ENCODE measurements around the gene NOC4L.
"Not testable (repeated sequence)": the region's sequence is repeated elsewhere in the genome, so short reads cannot be mapped to it uniquely, and the experiment has no call there.

NOC4L gene

GRCh38 chr12:132144810-132145168 lies 532 bp downstream of the NOC4L start:
- TF ChIP-seq, protein P1, sequence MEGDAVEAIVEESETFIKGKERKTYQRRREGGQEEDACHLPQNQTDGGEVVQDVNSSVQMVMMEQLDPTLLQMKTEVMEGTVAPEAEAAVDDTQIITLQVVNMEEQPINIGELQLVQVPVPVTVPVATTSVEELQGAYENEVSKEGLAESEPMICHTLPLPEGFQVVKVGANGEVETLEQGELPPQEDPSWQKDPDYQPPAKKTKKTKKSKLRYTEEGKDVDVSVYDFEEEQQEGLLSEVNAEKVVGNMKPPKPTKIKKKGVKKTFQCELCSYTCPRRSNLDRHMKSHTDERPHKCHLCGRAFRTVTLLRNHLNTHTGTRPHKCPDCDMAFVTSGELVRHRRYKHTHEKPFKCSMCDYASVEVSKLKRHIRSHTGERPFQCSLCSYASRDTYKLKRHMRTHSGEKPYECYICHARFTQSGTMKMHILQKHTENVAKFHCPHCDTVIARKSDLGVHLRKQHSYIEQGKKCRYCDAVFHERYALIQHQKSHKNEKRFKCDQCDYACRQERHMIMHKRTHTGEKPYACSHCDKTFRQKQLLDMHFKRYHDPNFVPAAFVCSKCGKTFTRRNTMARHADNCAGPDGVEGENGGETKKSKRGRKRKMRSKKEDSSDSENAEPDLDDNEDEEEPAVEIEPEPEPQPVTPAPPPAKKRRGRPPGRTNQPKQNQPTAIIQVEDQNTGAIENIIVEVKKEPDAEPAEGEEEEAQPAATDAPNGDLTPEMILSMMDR (IDR thresholded peaks at IDR 0.05; ENCODE audit: borderline replicate concordance, insufficient read depth, low read depth, low read length): no peak
- peak overlapping the region; percentile 97 for H3K4me3 ChIP-seq (ENCODE audit: low read depth, low read length)

DNA sequence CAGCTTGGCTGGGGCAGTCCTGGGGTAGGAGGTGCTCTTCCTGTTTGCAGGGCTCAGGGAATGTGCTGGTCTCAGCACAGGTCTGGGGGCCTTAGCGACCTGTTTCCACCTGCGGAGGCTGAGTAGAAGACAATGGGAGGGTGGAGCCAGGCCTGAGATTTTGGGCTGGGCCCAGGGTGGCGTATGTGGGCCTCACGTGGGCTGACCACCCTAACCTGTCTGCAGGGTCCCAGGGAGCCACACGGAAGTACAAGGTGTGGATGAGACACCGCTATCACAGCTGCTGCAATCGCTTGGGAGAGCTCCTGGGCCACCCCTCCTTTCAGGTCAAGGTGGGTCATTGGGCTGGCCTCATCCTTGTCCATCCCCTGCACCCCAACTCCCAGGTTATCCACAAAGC lies 1.1 kb downstream of the NOC4L start:
- TF ChIP-seq, protein P1 (IDR thresholded peaks at IDR 0.05; ENCODE audit: borderline replicate concordance, insufficient read depth, low read depth, low read length): no peak
- peak overlapping the region; percentile 97 for H3K4me3 ChIP-seq (ENCODE audit: low read depth, low read length)

GRCh38 chr12:132146098-132146497 lies 1.8 kb downstream of the NOC4L start:
- TF ChIP-seq, protein P1 (IDR thresholded peaks at IDR 0.05; ENCODE audit: borderline replicate concordance, insufficient read depth, low read depth, low read length): no peak
- H3K4me3 ChIP-seq (ENCODE audit: low read depth, low read length): no peak overlapping the region

- TF ChIP-seq, protein P1 (IDR thresholded peaks at IDR 0.05; ENCODE audit: borderline replicate concordance, insufficient read depth, low read depth, low read length): no peak
- H3K4me3 ChIP-seq (ENCODE audit: low read depth, low read length): no peak overlapping the region
Observed at GRCh38 chr12:132146772-132147422, 2.6 kb downstream of the NOC4L start.

- H3K4me3 ChIP-seq (ENCODE audit: low read depth, low read length): no peak overlapping the region
- TF ChIP-seq, protein P1 (IDR thresholded peaks at IDR 0.05; ENCODE audit: borderline replicate concordance, insufficient read depth, low read depth, low read length): no peak
Observed at GRCh38 chr12:132147423-132148367, 3.4 kb downstream of the NOC4L start.

DNA sequence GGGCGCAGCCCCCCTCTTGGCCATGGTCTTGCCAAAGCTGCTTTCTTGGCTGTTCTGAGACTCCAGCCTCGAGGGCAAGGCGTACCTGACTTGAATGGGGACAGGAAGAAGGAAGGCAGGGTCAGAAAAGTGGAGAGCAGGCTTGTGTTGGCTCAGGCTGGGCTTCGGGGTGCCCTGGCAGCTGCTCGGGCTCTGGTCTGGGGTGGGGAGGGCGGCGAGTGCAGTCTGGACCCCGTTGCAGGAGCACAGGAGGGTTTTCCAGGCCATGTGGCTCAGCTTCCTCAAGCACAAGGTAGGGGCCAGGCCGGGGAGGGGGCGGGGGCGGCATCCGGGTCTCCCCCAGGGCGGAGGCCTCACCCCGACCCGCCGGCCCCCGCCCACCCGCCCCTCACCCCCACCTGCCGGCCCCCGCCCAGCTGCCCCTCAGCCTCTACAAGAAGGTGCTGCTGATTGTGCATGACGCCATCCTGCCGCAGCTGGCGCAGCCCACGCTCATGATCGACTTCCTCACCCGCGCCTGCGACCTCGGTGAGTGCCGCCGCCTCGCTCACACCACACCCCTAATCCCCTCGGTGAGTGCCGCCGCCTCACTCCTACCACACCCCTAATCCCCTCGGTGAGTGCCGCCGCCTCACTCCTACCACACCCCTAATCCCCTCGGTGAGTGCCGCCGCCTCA lies 4.2 kb downstream of the NOC4L start:
- H3K4me3 ChIP-seq (ENCODE audit: low read depth, low read length): no peak overlapping the region
- TF ChIP-seq, protein P1 (IDR thresholded peaks at IDR 0.05; ENCODE audit: borderline replicate concordance, insufficient read depth, low read depth, low read length): no peak

- not testable (repeated sequence) for H3K4me3 ChIP-seq (ENCODE audit: low read depth, low read length)
Observed at GRCh38 chr12:132149526-132149925, 5.3 kb downstream of the NOC4L start.
